ENCODE measurements around the gene PRRT4.
A peak's percentile ranks its signal among the peaks of the same experiment; 100 is the strongest.

The PRRT4 gene

DNA sequence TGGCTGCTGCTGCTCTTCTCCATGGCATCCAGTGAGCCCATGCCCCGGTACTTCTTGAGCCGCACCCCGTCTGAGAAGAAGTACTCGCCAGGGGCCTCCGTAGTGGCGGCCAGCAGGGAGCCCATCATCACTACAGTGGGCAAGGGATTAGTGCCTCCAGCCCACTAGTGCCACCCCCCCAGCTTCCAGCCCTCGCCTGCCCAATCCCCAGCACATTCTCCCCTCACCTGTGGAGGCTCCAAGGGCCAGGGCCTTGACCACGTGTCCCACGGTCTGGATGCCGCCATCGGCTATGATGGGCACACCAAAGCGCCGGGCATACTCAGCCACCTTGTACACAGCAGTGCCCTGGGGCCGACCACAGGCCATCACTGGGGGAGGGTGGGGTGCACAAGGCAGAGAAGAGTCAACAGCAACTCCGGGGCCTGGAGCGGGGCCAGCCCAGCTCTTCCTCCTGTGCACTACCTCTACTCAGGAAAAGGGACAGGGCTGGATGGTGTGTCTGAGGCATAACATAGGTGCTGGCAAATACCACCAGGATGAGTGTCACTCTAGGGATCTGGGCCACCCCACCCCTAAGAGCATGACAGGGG lies 33.5 kb upstream of the PRRT4 start:
- no peak for DNase-seq

DNA sequence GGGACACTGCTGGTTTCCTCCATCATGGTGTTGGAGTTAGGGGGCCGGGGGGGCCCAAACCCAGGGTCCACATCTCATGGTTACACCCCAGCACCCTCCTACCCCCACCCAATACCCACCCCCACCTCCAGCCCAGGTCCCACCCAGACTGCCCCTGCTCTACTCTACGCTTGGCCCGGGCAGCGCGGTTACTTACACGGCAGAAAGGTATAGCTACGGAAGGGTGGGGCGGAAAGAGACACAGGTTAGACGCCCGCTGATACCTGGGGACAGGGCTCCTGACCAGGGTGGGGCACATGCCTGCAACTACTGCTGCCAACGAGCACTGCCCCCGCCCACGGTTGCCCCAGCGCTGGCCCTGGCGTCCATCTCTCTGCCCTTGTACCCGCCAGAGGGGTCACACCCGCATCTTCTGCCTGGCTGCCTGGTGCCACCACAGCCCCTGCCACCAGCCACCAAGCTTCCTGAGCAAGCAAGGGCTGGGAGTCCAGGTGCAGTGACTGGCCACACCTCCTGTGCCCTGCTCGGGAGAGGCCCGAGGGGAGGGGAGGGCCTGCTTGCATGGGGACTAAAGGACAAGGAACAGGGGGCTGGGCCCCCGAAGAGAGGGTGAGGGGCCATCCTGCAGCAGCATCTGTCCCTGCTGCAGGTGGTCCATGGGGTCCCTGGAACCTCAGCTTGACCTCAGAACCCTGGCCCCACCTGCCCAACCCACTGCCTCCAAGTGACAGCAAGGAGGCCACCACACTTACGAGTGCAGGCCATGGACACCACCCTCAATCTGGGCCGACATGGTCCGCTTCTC lies 32.2 kb upstream of the PRRT4 start:
- no peak for DNase-seq

DNA sequence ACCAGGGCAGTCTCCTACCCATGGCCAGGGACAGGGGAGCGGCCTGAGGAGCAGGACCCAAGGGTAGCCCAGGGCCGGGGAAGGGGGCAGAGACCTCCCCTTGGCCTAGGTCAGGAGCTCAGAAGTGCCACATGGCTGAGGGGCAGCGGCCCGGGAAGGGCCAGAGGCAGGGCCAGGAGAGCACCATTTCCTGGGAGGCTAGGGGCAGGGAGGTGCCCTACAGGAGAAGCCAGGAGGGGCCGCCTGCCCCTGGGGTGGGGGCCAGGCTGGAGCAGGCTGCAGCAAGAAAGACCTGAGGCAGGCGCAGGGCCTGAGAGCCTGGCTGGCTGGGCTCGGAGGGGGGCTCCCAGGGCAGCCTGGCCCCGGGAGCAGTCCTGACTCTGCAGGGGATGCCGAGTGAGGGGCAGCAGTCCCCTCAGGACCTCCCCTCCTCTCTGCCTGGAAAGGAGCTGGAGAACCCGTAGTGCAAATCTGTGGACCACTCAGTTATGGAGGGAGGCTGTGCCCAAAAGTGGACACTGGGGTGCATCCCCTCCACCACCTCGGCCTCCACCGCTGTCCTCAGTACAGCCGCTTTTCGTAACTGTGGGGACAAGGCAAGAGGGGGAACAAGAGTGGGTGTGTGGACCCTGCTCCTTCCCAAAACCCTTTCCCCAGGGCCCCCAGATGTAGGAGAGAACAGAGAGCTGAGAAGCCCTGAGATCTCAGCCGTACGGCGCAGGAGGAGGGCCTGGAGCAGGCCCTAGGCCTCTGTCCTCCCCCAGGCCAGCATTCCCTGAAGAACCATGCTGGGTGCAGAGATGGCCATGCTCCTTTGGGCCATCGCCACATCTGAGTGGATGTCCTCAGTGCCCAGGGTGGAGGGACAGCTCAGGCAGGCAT lies 31.2 kb upstream of the PRRT4 start:
- no peak for DNase-seq

DNA sequence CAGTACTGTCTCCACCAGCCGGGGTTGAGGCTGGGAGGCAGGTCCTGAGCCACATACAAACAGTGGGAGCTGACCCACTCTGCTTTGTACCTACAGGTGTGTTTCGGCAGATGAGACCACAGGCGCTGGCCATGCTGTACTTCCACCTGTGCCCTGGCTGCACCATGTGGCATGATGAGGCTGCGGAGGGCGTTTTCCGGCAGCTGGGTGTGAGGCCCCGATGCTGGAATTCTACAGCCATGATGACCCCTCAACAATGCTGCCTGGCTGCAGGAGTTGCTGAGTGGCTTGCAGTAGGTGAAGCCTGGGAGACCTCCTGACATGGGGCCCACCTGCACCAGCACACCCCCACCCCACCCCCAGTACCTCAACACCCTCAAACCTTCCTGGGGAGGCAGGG lies 30.3 kb upstream of the PRRT4 start:
- no peak for DNase-seq

DNA sequence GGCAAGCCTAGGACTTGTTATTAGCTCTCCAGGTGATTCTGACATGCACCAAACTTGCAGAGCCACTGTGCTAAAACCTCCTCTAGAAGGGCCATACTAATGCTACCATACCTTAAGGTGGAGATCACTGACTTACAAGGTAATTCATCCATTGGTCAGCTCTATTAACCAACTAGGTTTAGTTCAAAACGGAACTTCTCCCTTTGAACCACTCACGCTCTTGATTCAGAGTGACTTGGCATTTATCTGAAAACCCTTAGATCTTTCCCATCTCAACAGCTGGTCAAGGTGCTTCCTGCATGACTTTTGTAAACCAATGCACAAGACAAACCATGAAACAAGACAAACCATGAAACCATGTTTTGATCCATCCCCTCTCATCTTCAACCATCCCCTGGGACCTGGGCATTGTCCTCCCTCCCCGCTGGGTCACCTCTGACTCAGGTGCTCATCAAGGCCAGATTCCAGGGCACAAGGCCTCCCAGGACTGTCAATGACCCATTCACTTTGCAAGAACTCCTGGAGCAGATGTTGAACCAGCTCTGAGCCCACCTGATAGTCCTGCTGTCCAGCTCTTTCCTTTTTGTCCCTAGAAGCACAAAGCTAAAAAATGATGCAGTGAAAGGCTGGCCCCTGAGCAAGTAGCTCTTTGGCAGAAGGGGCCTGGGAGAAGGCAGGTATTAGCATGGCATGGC lies 29.5 kb upstream of the PRRT4 start:
- no peak for DNase-seq

DNA sequence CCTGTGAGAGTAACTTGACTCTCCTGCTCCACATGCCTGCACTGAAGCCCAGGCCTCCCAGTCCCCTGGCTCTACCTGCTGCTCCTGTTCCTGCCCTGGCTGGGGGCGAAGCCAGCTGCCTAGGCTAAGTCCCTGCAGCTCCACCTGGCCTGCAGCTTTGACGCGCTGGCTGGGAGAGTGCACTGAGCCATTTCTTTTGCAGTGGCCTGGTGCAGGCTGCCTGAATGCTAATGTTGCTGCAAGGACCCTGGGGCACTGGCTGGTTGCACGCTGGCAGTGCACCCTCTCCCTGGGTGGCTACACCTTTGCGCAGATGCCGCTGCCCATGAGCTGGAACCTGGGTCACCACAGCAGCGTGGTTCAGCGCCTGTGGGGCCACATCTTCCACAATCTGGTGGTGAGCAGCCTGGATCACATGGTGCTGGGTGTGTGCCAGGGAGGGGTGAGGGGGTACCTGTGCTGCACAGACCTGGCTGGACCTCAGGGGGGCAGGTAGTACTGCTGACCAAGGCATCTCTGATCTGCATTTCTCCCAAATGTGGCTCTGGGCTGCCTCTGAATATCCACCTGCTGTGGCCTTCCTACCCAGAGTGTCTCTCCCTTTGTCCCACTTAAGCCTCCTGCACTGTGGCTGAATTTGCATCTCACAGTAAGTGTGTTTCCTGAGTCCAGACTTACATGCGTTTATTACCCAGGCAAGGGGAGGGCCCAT lies 28.3 kb upstream of the PRRT4 start:
- DNase-seq = peak; percentile 40

DNA sequence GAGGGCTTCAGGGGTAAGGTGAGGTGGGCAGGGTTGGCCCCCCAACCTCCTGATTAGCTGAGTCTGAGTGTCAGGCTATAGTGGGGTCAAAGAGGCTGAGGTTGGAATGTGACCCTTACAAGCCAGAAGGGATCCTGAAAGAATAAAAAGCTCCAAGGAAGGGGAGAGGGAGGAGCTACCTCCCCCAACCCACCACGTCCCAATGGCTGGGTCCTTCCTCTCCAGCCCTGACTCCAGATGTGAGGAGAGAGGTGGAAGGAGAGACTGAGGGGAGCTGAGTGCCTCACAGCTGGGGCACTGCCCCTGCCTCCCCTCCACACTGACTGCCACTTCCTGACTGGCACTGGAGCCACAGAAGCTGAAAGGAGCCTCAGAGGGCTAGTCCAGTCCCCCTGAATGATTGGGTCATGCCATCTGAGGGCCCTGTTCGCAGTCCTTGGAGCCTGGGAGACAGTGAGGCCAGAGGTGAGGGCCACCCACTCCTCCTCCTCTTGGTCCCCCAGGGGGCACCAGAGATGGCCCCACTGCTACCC lies 27.7 kb upstream of the PRRT4 start:
- no peak for DNase-seq

DNA sequence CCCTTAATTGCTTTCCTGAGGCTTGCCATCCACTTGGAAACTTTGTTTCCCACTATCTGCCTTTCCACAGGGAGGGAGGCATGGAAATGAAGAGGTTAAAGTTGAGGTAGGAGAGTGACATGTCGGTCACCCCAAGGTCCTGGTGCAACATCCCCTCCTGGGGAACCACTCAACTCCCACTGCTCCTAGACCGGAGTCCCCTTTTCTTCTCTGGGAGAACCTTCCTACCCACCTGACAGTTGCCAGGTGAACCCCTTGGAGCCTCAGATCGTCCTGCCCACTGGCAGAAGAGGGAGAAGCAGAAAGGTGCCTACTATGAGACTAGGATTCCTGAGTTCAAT lies 26.6 kb upstream of the PRRT4 start:
- no peak for DNase-seq

DNA sequence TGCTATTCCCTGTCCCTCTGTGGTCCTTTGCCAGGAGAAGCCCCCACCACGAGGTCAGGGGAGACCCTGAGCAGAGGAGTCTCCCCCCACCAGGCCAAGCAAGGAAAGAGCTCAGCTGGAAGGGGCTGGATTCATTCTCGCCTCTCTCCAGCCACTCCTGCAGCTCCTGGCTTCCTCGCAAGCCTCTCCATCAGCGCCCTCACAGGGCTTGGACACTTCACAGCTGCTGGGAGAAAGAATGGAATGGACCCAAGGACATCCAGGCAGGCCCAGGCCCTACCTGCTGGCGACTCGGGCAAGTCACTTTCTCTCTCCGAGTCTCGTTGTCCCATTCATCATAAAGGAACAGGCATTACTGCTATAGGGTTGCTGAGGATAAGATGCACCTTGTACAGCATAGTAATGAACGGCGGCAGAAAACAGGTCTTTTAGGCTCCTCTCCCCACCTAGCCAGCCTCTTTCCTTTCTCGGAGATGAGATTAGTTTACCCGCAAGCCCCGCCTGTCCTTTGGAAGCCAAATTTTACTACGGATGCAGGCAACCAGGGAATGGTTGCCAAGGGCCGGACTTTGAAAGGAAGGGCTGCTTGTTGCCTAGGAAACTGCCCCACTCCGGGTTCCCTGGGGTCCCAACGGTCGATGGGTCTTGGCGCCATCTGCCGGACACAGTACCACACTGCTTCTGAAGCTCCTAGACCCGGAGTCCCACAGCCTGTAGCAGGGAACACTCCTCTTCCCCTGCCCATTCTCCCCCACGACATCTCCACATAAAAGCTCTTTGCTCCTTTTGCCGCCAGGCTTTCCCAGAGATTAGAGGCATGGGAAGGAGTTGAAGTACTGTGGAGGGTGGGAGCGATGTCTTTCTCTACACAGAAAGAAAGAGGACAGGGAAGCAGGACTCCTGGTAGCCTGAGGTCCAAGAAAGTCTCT lies 26.0 kb upstream of the PRRT4 start:
- peak; percentile 92 for DNase-seq

DNA sequence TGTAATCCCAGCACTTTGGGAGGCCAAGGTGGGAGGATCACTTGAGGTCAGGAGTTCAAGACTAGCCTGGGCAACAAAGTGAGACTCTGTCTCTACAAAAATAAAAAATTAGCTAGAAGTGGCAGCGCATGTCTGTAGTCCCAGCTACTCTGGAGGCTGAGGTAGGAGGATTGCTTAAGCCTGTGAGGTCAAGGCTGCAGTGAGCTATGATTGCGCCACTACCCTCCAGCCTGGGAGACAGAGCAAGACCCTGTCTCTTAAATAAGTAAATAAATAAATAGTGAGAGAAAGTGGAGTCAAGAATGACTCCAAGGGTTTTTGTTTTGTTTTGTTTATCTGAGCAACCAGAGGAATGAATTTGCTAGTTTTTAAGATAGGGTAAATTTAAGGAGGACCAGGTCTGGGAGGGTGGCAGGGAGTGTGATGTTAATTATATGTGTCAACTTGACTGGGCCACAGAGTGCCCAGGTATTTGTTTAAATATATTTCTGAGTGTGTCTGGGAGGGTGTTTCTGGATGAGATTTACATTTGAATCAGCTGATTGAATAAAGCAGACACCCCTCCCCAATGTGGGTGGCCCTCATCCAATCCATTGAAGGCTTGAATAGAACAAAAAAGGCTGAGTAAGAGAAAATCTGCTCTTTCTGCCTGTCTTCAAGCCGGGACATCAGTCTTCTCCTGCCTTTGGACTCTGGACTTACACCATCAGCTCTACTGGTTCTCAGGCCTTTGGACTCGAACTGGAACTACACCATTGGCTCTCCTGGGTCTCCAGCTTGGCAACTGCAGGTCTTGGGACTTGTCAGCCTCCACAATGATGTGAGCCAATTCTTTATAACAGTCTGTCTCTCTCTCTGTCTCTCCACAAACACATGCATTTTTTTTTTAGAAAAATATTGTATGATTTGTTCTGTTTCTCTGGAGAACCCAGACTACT lies 24.8 kb upstream of the PRRT4 start:
- DNase-seq = no peak

DNA sequence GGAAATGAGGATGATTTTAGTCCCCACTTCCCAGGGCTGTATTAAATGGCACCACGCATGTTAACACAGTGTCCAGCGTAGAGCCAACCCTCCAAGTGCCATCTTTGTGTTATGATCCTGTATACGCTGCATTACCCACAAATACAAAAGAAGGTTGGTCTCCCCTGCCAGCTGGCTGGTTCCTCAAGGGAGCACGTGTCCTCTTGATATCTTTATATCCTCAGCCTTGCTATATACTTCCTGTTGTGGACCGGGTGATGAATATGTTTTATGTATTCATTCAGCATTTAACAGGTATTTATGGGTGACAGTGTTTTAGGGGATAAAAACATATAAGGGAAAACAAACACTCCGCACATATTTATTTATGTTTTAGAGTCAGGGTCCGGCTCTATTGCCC lies 23.2 kb upstream of the PRRT4 start:
- no peak for DNase-seq

DNA sequence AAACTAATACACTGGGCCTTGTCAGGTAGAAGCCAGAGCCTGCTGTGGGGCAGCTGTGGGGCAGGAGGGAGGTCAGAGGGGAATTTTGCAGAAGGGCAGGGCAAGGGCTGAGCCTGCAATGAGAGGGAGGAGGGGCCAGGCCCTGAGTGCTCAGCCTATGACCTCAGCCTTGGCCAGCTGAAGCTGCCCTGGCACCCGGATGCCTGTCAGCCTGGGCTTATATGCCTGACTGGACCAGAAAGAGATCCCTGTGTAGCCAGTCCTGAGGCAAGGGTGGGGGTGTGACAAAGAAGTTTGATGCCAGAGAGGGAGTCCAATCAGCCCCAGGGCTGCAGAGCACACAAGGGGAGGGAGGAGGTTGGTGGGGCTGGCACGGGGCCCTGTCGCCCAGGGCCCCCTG lies 22.3 kb upstream of the PRRT4 start:
- no peak for DNase-seq

DNA sequence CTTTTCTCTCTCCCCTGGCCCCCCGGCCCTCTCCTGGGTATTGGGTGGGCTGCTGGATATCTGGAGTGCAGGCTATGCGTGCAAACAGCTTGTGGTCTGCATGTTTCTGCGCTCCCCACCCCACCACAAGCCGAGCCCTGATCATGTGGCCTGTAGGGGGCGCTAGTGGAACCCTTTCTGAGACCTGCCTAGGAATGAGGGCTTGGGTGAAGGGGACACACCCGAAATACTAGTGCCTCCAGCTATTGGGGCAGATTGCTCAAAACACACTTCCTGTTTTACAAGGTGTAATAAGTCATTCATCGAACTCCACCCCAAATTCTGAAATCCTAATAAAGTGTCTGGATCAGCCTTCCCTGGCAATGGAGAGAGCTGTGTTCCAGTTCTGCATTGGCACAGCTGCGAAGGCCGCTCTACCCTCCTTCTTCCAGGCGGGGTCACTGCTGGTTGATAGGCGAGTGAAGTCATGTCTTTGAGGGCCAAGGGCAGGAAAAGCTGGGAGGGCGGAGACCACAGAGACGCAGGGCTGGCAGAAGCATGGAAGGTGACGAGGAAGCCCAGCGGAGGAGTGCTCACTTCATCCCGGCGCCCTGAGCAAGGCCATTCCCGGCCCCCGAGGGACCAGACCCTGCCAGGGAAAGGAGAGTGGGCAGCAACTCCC lies 19.8 kb upstream of the PRRT4 start:
- no peak for DNase-seq

DNA sequence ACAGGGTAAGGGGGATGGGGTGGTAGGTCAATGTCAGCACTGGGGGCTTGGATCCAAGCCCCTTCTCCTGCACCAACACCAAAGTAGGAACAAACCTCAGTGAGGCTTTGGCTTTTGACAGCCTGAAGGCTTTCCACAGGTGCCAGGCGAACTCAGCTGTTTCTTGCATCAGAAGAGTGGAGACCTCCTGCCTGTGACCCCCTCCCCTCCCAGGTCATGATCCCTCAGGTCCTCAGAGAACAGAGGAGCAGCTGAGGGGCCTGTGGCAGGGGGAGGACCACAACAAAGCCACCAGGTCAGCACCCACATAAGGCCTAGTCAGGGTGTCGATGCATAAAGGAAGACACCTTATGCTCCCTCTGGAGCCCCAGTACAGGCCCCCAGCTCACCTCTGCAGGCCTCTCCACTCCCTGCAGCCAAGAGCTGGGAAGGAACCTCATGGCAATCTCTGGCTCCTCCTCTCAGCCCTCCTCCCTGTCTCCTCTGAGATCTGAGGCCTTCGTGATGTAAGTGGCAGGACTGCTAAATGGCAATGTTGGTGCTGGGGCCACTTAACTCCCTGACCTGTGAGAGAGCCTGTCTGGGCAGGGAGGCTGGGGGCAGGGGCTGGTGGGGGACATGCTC lies 19.1 kb upstream of the PRRT4 start:
- no peak for DNase-seq

DNA sequence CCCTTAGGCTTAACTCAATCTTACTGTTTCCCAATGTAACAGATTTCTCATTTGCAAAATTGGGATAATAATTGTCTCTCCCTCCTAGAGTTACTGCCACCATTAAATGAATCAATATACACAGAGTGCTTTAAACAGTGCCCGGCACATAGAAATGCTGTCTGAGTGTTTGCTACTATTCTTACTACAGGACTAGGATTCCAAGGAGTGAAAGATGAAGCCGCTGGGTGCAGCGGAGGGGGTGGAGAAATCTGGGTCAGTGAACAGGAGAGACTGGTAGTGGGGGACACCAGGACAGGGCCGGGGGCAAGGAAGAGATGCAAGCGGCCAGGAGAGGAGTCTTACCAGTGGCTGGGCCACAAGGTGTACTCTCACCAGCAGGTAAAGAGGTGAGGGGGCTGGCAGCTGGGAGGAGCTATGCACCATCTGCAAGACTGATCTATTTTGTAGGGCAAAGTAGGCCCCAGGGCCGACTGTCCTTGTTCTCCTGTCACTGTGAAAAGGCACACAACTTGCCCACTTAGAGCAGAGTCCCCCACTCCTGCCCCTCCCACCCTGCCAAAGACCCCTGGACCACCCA lies 18.5 kb upstream of the PRRT4 start:
- no peak for DNase-seq

DNA sequence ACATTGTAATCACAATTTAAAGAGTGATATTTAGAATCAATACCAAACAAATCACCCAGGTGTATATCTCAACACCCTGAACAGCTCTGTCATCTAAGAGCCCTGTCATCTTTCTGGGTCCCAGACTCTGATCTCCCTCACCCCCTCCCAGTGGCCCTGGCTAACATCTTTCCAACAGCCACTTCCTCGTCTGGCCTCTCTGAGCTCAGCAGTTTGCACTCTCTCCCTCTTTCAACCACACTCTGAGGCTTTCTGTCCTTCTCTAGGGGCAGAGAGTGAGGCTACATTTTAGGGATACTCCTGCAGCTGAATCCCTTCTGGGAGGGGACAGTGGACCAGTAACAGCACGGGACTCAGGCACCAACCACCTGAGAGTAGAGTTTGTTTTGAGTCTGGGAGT lies 17.1 kb upstream of the PRRT4 start:
- no peak for DNase-seq

DNA sequence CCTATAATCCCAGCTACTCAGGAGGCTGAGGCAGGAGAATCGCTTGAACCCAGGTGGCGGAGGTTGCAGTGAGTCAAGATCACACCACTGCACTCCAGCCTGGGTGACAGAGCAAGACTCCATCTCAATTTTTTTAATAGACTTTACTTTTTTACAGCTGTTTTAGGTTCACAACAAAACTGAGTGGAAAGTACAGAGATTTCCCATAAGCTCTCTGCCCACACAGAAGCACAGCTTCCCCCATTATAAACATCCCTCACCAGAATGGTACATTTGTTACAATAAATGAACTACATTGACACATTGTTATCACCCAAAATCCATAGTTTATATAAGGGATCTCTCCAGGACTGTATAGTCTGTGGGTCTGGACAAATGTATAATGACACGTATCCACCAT lies 14.6 kb upstream of the PRRT4 start:
- DNase-seq = no peak

DNA sequence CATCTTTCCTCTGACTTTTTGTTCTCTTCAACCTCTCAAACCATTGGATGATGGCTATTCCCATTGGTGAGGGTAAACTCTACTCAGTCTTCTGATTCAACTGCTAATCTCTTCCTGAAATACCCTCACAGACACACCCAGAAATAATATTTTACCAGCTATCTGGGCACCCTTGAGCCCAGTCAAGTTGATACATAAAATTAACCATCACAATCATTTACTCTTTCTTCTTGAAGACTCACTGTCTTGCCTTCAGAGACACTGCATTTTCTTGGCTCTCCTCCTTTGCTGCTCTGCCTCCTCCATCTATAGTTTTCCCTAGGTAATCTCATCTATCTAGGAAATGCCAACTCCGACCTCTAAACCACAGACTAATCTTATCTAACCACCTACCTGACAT lies 12.6 kb upstream of the PRRT4 start:
- no peak for DNase-seq

DNA sequence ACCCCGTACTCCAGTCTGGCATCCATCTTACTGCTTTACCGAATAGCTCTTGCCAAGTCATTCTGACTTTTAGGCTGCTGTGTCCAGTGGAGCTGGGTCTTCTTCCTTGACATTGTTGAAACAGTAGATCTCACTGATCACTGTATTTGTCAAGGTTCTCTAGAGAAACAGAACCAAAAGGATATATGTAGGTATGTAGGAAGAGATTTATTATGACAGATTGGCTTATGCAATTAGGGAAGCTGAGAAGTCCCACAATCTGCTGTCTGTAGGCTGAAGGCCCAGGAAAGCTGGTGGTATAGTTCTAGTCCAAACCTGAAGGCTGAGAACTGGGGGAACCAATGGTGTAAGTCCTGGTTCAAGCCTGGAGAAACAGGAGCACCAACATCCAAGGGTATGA lies 12.1 kb upstream of the PRRT4 start:
- no peak for DNase-seq

All from DMS79 treated with DMSO at 0.1 percent for 48 hours (cell line).